OCI-LY3 (cell line): ENCODE data around the gene XPO1.
"Not testable (repeated sequence)": the region's sequence is repeated elsewhere in the genome, so short reads cannot be mapped to it uniquely, and the experiment has no call there.

ENCODE experiments used
- EZH2phosphoT487 ChIP-seq: fragments of 200-600 bp; shearing (Covaris generic); IDR thresholded peaks from 2 replicates; pipeline ENCODE4 v1.6.1; 2018; ENCODE audit warnings: antibody characterized with exemption, mixed run types, low read depth
- TF ChIP-seq, protein P1 (sequence below): fragments of 200-600, 300-600 bp; sonication (generic); IDR thresholded peaks from 2 replicates; pipeline ENCODE4 v1.5.1; 2014; ENCODE audit warnings: antibody characterized with exemption, low read length, low read depth

- TF ChIP-seq, protein P1, sequence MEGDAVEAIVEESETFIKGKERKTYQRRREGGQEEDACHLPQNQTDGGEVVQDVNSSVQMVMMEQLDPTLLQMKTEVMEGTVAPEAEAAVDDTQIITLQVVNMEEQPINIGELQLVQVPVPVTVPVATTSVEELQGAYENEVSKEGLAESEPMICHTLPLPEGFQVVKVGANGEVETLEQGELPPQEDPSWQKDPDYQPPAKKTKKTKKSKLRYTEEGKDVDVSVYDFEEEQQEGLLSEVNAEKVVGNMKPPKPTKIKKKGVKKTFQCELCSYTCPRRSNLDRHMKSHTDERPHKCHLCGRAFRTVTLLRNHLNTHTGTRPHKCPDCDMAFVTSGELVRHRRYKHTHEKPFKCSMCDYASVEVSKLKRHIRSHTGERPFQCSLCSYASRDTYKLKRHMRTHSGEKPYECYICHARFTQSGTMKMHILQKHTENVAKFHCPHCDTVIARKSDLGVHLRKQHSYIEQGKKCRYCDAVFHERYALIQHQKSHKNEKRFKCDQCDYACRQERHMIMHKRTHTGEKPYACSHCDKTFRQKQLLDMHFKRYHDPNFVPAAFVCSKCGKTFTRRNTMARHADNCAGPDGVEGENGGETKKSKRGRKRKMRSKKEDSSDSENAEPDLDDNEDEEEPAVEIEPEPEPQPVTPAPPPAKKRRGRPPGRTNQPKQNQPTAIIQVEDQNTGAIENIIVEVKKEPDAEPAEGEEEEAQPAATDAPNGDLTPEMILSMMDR = not testable (repeated sequence)
- not testable (repeated sequence) for TF ChIP-seq EZH2phosphoT487
Measured at GRCh38 chr2:61540167-61540566, 2.0 kb upstream of the XPO1 start.
